Sigmoid colon (tissue), 4 donors: ENCODE measurements around the gene GIN1.

Experiments used
- EP300 ChIP-seq, 4 donors: sonication (generic); formaldehyde crosslinking; IDR thresholded peaks; one replicate each; pipeline ENCODE4 v1.6.1; 2017; ENCODE audit warnings: antibody characterized with exemption in 4 of 4
- POLR2AphosphoS5 ChIP-seq, 4 donors: sonication (generic); formaldehyde crosslinking; IDR thresholded peaks; one replicate each; pipeline ENCODE4 v1.6.1; 2017; ENCODE audit warnings: antibody characterized with exemption in 4 of 4
- TF ChIP-seq, protein P1 (sequence below), 4 experiments: fragments of 450-650 bp in 3 of 4; fragments of 200-600 bp in 1 of 4; IDR thresholded peaks; one replicate each; pipeline ENCODE4 v1.5.1; 2016 to 2019; ENCODE audit warnings: antibody characterized with exemption in 4 of 4, mild to moderate bottlenecking in 3 of 4, moderate library complexity in 2 of 4

DNA sequence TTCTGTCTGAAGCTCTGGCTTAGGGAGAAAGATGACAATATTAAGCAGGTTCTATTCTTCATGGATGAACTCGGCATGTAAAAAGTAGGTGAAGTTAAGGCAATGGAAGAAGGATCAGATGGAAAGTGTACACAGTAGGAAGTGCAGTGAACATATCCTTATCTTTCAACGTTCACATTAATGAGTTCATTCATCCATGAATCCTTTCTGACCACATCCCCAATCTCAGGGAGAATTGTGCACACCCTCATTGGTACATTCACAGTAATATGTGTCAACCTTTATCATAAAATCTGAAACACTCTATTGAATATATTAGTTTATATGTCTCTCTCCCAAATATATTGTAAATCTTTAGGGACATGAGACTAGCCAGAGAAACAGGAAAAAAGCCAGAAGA is 5.5 kb downstream of the GIN1 start:
- TF ChIP-seq, protein P1, sequence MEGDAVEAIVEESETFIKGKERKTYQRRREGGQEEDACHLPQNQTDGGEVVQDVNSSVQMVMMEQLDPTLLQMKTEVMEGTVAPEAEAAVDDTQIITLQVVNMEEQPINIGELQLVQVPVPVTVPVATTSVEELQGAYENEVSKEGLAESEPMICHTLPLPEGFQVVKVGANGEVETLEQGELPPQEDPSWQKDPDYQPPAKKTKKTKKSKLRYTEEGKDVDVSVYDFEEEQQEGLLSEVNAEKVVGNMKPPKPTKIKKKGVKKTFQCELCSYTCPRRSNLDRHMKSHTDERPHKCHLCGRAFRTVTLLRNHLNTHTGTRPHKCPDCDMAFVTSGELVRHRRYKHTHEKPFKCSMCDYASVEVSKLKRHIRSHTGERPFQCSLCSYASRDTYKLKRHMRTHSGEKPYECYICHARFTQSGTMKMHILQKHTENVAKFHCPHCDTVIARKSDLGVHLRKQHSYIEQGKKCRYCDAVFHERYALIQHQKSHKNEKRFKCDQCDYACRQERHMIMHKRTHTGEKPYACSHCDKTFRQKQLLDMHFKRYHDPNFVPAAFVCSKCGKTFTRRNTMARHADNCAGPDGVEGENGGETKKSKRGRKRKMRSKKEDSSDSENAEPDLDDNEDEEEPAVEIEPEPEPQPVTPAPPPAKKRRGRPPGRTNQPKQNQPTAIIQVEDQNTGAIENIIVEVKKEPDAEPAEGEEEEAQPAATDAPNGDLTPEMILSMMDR (IDR thresholded peaks at IDR 0.05) = no peak
- TF ChIP-seq EP300 (IDR thresholded peaks at IDR 0.05) (no peak), POLR2AphosphoS5 (IDR thresholded peaks at IDR 0.05) (no peak)
